GM15510 (cell line): ENCODE measurements around the gene CDC73.

Experiments
- POLR2A ChIP-seq: IDR thresholded peaks from 3 replicates; pipeline ENCODE4 v1.6.1; 2011; ENCODE audit warnings: borderline replicate concordance; ENCODE audit not compliant: insufficient read length; ENCODE audit errors: extremely low read depth

The CDC73 gene

DNA sequence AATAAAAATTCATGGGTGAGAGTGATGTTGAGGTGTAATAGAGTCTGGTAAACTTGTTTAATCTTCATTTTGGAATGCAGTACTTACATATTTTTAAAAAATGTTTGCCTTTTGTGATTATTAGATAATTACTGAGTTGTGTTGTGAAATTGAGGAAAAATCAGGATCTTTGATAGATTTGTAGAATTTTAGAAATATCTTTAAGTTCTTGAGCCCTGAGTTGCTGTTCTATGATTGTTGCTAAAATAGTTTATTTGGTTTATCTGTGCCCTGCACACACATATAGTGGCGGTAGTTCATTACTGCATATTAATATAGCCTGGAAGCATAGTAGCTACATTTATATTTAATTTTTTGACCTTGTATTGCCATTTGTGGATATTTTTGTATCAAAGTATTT is 62.9 kb downstream of the CDC73 start:
- no peak for TF ChIP-seq POLR2A

- TF ChIP-seq POLR2A = no peak
Observed at GRCh38 chr1:193185211-193185610, 63.4 kb downstream of the CDC73 start.

DNA sequence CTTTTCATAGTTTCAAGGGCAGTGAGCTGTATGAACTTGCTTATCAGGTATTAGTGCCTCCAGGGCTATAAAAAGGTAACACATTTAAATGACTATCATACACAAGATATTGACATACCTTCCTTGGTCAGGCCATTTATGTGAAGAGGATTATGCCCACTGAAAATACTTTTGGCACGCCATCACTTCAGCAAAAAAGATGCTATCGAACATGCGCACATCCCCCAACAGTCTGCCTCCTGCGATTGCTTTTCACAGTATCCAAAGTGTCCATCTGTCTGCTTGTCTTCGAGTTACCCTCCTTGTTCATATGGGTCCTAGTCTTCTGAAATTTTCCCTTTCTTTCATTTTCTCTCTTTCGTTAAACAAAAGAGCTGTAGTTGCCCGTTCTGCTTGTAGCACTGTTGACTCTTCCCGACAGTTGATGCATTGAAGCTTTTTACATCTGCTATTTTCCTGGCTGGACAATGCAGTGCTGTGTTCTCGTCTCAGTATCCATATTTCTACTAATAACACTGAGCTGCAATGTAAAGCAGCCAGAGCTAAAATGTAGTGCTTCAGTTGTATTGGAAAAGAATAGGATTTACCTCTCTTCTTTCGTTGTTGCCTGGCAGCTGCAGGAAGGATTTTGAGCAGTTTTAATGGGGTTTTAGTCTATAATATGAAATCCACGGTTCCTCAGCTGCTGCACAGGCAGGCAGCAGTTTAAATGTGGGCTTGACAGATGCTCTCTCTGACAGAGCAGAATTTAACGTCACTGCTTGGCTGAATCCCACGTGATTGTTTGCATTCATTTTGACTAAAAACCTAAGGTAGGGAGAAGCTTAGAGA is 64.3 kb downstream of the CDC73 start, which contains the start of gene B3GALT2:
Gene B3GALT2, minus strand, starts transcription at position 713 of the 831 bp plus-strand sequence. CDS start 5,051 bp downstream, outside the sequence.
- no peak for TF ChIP-seq POLR2A

- no peak for TF ChIP-seq POLR2A
Observed at GRCh38 chr1:193187114-193187513, 65.3 kb downstream of the CDC73 start.

DNA sequence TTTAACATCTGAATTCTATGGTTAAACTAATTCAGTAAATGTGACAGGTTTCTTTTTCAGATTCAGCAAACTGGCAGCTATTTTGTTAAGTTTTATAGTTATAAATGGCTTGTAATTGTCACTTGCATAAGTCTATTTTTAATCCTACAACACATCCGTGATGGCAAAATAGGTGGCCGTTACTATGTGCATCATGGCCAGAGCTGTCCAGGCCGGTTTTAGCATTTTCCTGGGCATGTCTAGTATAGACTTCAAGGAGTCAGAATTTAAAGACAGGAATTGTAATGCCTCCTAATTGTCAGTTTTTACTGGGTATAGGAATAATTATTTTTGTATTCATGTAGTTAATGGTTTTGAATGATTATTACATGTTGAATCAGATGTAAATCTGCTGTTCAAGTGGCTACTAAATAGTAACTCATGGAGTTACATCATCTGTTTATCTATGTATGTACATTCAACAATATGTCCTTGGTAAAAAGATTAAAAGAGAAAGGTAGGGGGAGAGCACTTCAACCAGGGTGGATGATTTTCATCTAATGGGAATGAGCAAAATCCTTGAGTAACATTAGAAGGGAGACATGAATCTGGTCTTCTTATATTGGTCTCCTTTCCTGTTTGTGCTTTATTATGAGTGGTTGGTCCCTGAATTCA is 67.7 kb downstream of the CDC73 start:
- TF ChIP-seq POLR2A = no peak

GRCh38 chr1:193190096-193190744 is 68.4 kb downstream of the CDC73 start:
- no peak for TF ChIP-seq POLR2A

GRCh38 chr1:193192586-193192985 is 70.8 kb downstream of the CDC73 start:
- no peak for TF ChIP-seq POLR2A

DNA sequence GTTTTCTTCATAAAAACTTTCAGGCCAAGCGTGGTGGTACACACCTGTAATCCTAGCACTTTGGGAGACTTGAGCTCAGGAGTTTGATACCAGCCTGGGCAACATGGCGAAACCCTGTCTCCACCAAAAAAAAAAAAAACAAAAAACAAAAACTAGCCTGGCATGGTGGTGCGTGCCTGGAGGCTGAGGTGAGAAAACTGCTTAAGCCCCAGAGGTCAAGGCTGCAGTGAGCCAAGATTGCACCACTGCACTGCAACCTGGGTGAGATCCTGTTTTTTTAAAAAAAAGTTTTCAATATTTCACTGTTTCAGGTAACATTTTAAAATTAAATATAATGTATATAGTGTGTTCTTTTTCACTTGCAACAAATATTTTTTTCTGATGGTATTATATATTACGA is 78.1 kb downstream of the CDC73 start:
- no peak for TF ChIP-seq POLR2A

DNA sequence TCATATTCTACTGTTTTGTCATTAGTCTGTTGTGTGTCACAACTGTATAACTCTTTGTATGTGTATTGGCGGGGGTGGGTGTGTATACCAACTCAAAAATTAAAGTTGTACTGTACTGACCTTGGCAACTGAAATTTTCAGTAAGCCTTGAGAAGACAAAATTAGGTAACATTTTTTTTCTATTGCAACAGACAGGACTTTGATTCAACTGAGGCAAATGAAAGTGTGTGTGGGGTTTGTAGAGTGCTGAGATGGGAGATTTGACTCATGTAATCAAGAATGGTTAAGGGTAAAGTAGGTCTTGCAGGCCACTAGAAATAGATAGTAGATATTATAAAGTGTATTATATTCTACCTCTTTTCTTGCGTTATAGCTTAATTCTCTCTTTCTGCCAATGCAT is 79.2 kb downstream of the CDC73 start:
- no peak for TF ChIP-seq POLR2A

DNA sequence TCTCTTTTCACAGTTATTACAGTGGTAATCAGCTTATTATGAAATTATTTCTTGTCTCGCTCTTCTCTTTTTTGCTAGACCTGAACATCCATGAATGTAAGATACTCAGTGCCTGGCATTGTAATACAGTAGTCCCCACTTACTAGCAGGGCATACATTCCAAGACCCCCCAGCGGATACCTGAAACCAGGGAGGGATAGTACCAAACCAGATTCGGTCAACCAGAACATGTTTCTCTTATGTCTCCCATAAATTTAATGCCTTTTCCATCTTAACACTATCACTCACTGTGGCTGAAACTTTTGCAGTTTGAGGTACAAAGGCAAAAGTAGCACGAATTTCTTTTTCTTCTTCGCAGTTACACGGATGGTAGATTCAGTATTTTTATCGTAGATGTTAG is 89.2 kb downstream of the CDC73 start:
- no peak for TF ChIP-seq POLR2A

DNA sequence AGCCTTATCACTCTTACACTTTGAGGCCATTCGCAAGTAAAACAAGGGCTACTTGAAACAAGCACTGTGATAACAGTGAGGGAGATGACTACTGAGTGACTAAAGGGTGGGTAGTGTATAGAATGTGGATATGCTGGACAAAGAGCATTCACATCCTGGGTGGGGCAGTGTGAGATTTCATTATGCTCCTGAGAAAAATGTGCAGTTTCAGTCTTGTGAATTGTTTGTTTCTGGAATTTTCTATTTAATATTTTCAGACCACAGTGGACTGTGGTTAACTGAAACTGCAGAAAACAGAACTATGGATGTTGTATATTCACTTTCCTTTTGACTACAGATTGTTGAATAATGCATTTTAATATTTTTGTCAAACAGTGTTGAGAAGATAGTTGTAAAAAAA is 89.7 kb downstream of the CDC73 start:
- TF ChIP-seq POLR2A = no peak

DNA sequence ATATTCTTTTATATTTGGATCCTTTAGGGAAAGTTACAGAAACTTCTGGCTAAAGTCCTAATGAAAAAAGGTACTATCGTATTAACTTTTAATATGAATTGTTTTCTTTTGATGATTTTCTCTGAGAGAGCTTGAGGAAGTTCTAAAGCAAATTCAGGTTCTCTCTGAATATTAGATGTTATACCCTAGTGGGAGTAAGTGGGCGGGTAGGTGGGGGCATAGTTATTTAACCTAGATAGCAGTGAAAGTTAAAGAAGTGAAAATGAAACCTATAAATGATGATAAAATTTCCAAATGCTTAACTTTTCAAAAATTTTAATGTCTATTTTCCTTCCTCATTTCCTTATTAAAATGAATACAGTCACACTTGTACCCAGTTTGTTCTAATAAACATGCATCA is 90.8 kb downstream of the CDC73 start:
- TF ChIP-seq POLR2A = no peak

DNA sequence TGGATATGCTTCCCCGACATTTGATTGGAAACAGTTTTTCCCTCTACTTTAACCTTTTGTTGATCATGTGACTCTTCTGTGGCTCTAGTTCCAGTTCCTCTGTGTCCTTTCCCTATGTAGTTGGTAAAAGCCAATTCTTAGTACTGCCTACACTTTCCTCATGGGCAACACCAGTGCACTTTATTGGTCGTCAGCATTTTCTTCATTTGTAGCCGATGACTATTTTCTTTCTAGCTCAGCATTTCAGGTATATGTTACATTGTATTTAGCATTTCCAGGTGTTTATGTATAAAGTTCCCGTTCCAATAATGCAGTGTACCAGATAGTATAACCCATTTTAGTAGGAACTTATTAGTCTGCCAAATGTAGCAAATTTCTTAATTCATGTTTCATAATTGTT is 92.2 kb downstream of the CDC73 start:
- TF ChIP-seq POLR2A = no peak

DNA sequence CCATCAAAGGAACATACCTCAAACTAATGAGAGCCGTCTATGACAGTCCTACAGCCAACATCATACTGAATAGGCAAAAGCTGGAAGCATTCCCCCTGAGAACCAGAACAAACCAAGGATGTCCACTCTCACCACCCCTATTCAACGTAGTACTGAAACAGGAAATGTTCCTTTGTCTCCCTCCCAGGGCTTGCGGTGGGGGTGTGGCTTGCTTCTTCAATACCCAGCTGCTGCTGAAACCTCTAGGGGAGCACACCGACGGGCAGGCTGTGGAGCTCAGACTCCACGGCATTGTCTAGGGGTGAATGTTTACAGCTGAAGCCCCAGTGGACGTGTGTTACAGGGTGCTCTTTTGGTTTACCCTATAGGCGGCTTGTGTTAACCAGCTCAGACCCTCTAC is 95.1 kb downstream of the CDC73 start:
- no peak for TF ChIP-seq POLR2A

DNA sequence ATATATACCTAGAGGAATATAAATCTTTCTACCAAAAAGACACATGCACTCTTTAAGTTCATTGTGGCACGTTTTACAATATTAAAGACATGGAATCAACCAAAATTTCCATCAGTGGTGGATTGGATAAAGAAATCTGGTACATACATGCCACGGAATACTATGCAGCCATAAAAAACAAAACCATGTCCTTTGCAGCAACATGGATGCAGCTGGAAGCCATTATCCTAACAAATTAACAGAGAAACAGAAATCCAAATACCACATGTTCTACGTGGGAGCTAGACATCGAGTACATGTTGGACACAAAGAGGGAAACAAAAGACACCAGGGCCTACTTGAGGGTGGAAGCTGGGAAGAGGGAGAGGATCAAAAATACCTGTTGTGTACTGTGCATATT is 97.6 kb downstream of the CDC73 start:
- TF ChIP-seq POLR2A = no peak
